Fibroblast of pulmonary artery (primary cell): ENCODE data around the gene SOX13.

ENCODE experiments used
- DNase-seq: peaks from one replicate; pipeline ENCODE4 v3.0.0-alpha.2; 2010; ENCODE audit warnings: low read depth
- H3K4me3 ChIP-seq: replicated peaks from 2 replicates; pipeline ENCODE4 v1.5.1; 2011; ENCODE audit warnings: low read depth, mild to moderate bottlenecking, control low read depth, low read length, moderate library complexity
- TF ChIP-seq, protein P1 (sequence below): IDR thresholded peaks from 2 replicates; pipeline ENCODE4 v1.5.1; 2011; ENCODE audit warnings: mild to moderate bottlenecking, control low read depth, low read length, inconsistent platforms; ENCODE audit errors: missing control alignments

Gene SOX13

GRCh38 chr1:204114606-204115005 lies 41.7 kb downstream of the SOX13 start:
- H3K4me3 ChIP-seq = no peak overlapping the region
- no peak for DNase-seq
- TF ChIP-seq, protein P1, sequence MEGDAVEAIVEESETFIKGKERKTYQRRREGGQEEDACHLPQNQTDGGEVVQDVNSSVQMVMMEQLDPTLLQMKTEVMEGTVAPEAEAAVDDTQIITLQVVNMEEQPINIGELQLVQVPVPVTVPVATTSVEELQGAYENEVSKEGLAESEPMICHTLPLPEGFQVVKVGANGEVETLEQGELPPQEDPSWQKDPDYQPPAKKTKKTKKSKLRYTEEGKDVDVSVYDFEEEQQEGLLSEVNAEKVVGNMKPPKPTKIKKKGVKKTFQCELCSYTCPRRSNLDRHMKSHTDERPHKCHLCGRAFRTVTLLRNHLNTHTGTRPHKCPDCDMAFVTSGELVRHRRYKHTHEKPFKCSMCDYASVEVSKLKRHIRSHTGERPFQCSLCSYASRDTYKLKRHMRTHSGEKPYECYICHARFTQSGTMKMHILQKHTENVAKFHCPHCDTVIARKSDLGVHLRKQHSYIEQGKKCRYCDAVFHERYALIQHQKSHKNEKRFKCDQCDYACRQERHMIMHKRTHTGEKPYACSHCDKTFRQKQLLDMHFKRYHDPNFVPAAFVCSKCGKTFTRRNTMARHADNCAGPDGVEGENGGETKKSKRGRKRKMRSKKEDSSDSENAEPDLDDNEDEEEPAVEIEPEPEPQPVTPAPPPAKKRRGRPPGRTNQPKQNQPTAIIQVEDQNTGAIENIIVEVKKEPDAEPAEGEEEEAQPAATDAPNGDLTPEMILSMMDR = no peak

GRCh38 chr1:204115116-204115515 lies 42.2 kb downstream of the SOX13 start:
- H3K4me3 ChIP-seq = no peak overlapping the region
- no peak for DNase-seq
- TF ChIP-seq, protein P1 = no peak

DNA sequence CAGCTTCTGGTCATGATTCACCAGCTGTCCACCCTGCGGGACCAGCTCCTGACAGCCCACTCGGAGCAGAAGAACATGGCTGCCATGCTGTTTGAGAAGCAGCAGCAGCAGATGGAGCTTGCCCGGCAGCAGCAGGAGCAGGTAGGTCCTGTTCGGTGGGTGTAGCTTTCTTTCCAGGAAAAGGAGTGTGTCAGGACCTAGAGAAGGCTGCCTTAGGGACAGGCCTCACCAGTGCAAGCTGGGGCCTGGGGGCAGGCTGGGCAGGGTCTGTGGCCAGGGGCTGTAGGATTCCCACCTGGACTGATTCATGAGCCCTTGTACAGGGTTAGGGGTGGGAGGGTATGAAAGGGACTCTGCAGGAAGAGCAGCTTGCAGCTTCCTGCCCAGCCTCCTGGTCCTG lies 43.6 kb downstream of the SOX13 start:
- TF ChIP-seq, protein P1 = no peak
- DNase-seq = no peak
- no peak overlapping the region for H3K4me3 ChIP-seq

GRCh38 chr1:204121840-204122555 lies 49.1 kb downstream of the SOX13 start:
- TF ChIP-seq, protein P1 = no peak
- H3K4me3 ChIP-seq = no peak overlapping the region
- no peak for DNase-seq

DNA sequence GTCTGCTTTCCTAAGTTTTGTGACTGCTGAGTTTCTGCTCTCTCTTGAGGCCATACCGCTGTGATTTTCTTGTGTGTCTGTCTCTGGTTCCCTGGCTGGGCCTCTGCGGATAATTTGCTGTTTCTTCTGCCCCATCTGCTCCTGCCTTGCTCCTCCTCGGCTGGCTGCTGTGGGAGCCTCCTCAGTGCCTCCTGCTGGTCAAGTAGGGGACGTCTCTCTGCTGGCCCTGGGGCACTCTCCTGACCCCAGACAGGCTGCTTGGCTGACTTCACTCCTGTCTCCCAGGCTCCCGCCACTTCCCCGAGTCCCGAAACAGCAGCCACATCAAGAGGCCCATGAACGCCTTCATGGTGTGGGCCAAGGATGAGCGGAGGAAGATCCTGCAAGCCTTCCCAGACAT lies 50.5 kb downstream of the SOX13 start:
- no peak for DNase-seq
- TF ChIP-seq, protein P1 = peak; percentile 44
- H3K4me3 ChIP-seq = no peak overlapping the region

DNA sequence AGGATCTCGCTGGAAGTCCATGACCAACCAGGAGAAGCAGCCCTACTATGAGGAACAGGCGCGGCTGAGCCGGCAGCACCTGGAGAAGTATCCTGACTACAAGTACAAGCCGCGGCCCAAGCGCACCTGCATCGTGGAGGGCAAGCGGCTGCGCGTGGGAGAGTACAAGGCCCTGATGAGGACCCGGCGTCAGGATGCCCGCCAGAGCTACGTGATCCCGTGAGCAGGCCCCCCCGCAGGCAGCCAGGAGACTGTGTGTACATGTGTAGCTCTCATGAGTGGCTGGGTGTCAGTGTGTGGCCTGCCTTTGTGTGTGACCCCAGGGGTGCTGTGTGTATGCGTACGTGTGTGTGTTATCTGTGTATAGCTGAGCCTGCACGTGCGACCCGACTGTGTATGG lies 51.7 kb downstream of the SOX13 start:
- no peak overlapping the region for H3K4me3 ChIP-seq
- TF ChIP-seq, protein P1 = no peak
- no peak for DNase-seq

DNA sequence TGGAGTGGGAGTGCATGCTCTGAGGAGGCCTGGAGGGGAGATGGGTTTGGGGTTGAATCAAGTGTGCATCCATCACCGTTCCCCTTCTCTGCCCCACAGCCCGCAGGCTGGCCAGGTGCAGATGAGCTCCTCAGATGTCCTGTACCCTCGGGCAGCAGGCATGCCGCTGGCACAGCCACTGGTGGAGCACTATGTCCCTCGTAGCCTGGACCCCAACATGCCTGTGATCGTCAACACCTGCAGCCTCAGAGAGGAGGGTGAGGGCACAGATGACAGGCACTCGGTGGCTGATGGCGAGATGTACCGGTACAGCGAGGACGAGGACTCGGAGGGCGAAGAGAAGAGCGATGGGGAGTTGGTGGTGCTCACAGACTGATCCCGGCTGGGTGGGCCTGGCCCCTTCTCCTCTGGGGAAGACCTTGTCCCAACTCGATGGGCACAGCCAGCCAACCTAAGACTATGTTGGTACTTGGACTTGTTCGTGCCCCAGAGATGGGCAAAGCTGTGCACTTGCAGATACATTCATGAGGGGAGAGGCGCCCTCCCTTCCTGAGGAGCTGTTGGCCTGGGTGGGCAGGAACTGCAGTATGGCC lies 52.9 kb downstream of the SOX13 start:
- H3K4me3 ChIP-seq = no peak overlapping the region
- no peak for DNase-seq
- TF ChIP-seq, protein P1 = no peak
